Activated T-helper 17 cell treated with anti-CD3 and anti-CD28 coated beads, Interleukin-2, amount 50 U/mL, for 72 hours (primary cell): ENCODE data around the gene FAT4. TPM values are rescaled to one million over a fixed set of nuclear protein-coding genes. Genes with fewer than 3 reads are reported as not detected.

Source experiments
- ATAC-seq: fragments of 150-1000 bp; cut with Tn5 transposase; replicated peaks from 2 replicates; pipeline ENCODE4 v1.10.0; 2021; ENCODE audit warnings: mild to moderate bottlenecking, moderate library complexity
- H3K27ac Mint-ChIP-seq: one replicate; pipeline ENCODE4 v1.8.0; 2022; ENCODE audit warnings: mixed read lengths
- H3K27me3 Mint-ChIP-seq: one replicate; pipeline ENCODE4 v1.8.0; 2022; ENCODE audit warnings: mixed read lengths
- H3K36me3 Mint-ChIP-seq: one replicate; pipeline ENCODE4 v1.8.0; 2022; ENCODE audit warnings: low read depth, mild to moderate bottlenecking, mixed read lengths
- H3K4me1 Mint-ChIP-seq: one replicate; pipeline ENCODE4 v1.8.0; 2022; ENCODE audit warnings: mixed read lengths
- H3K4me3 Mint-ChIP-seq: one replicate; pipeline ENCODE4 v1.8.0; 2022; ENCODE audit warnings: mild to moderate bottlenecking, mixed read lengths
- H3K9me3 Mint-ChIP-seq: one replicate; pipeline ENCODE4 v1.8.0; 2022; ENCODE audit warnings: mixed read lengths
- total RNA-seq, 2 donors: library from RNA; stranded (reverse); gene quantifications; one replicate each; pipeline ENCODE4 v1.2.3, GENCODE V29; 2022

FAT4 gene
- total RNA-seq, 2 donors from 2014 or later = not detected

- Mint-ChIP-seq H3K9me3 (no peaks in the 10 kb centered on the region), H3K27me3 (no peaks in the 10 kb centered on the region), H3K4me3 (no peak overlapping the region), H3K36me3 (no peaks in the 10 kb centered on the region), H3K27ac (no peak overlapping the region), H3K4me1 (no peaks in the 10 kb centered on the region)
- no peak for ATAC-seq
Measured at GRCh38 chr4:125331116-125331515, 16.4 kb downstream of the FAT4 start.

GRCh38 chr4:125334926-125335325 is 20.2 kb downstream of the FAT4 start:
- ATAC-seq = no peak
- Mint-ChIP-seq H3K36me3 (no peaks in the 10 kb centered on the region), H3K27me3 (no peaks in the 10 kb centered on the region), H3K9me3 (no peaks in the 10 kb centered on the region), H3K27ac (no peak overlapping the region), H3K4me3 (no peak overlapping the region), H3K4me1 (no peaks in the 10 kb centered on the region)

- H3K9me3 Mint-ChIP-seq = no peaks in the 10 kb centered on the region
- no peaks in the 10 kb centered on the region for H3K36me3 Mint-ChIP-seq
- H3K27ac Mint-ChIP-seq = no peak overlapping the region
- no peak for ATAC-seq
- H3K4me1 Mint-ChIP-seq = no peaks in the 10 kb centered on the region
- no peaks in the 10 kb centered on the region for H3K27me3 Mint-ChIP-seq
- no peak overlapping the region for H3K4me3 Mint-ChIP-seq
Measured at GRCh38 chr4:125338814-125339213, 24.1 kb downstream of the FAT4 start.

- H3K27me3 Mint-ChIP-seq = no peaks in the 10 kb centered on the region
- H3K9me3 Mint-ChIP-seq = no peaks in the 10 kb centered on the region
- H3K4me3 Mint-ChIP-seq = no peak overlapping the region
- H3K4me1 Mint-ChIP-seq = no peaks in the 10 kb centered on the region
- ATAC-seq = no peak
- H3K36me3 Mint-ChIP-seq = no peaks in the 10 kb centered on the region
- no peak overlapping the region for H3K27ac Mint-ChIP-seq
Measured at GRCh38 chr4:125344198-125344597, 29.4 kb downstream of the FAT4 start.

GRCh38 chr4:125346616-125347015 is 31.9 kb downstream of the FAT4 start:
- Mint-ChIP-seq H3K27ac (no peak overlapping the region), H3K4me3 (no peak overlapping the region), H3K36me3 (no peaks in the 10 kb centered on the region), H3K9me3 (no peaks in the 10 kb centered on the region), H3K4me1 (no peaks in the 10 kb centered on the region), H3K27me3 (no peaks in the 10 kb centered on the region)
- no peak for ATAC-seq

GRCh38 chr4:125350470-125351135 is 35.8 kb downstream of the FAT4 start:
- Mint-ChIP-seq H3K27ac (no peak overlapping the region), H3K36me3 (no peaks in the 10 kb centered on the region), H3K4me1 (no peaks in the 10 kb centered on the region), H3K4me3 (no peak overlapping the region), H3K27me3 (no peaks in the 10 kb centered on the region), H3K9me3 (no peaks in the 10 kb centered on the region)
- no peak for ATAC-seq

GRCh38 chr4:125352521-125352920 is 37.8 kb downstream of the FAT4 start:
- no peaks in the 10 kb centered on the region for H3K4me1 Mint-ChIP-seq
- H3K27ac Mint-ChIP-seq = no peak overlapping the region
- H3K9me3 Mint-ChIP-seq = no peaks in the 10 kb centered on the region
- ATAC-seq = no peak
- no peaks in the 10 kb centered on the region for H3K27me3 Mint-ChIP-seq
- H3K4me3 Mint-ChIP-seq = no peak overlapping the region
- H3K36me3 Mint-ChIP-seq = no peaks in the 10 kb centered on the region

- no peak for ATAC-seq
- no peaks in the 10 kb centered on the region for H3K27me3 Mint-ChIP-seq
- H3K4me1 Mint-ChIP-seq = no peaks in the 10 kb centered on the region
- no peak overlapping the region for H3K4me3 Mint-ChIP-seq
- H3K27ac Mint-ChIP-seq = no peak overlapping the region
- H3K36me3 Mint-ChIP-seq = no peaks in the 10 kb centered on the region
- H3K9me3 Mint-ChIP-seq = no peaks in the 10 kb centered on the region
Measured at GRCh38 chr4:125353131-125353530, 38.4 kb downstream of the FAT4 start.

GRCh38 chr4:125355791-125356190 is 41.0 kb downstream of the FAT4 start:
- Mint-ChIP-seq H3K9me3 (no peaks in the 10 kb centered on the region), H3K4me1 (no peaks in the 10 kb centered on the region), H3K27ac (no peak overlapping the region), H3K27me3 (no peaks in the 10 kb centered on the region), H3K36me3 (no peaks in the 10 kb centered on the region), H3K4me3 (no peak overlapping the region)
- ATAC-seq = no peak

GRCh38 chr4:125357675-125358074 is 42.9 kb downstream of the FAT4 start:
- Mint-ChIP-seq H3K27me3 (no peaks in the 10 kb centered on the region), H3K36me3 (no peaks in the 10 kb centered on the region), H3K9me3 (no peaks in the 10 kb centered on the region), H3K4me1 (no peaks in the 10 kb centered on the region), H3K4me3 (no peak overlapping the region), H3K27ac (no peak overlapping the region)
- ATAC-seq = no peak

- no peaks in the 10 kb centered on the region for H3K36me3 Mint-ChIP-seq
- no peak overlapping the region for H3K4me3 Mint-ChIP-seq
- no peaks in the 10 kb centered on the region for H3K4me1 Mint-ChIP-seq
- no peaks in the 10 kb centered on the region for H3K9me3 Mint-ChIP-seq
- H3K27me3 Mint-ChIP-seq = no peaks in the 10 kb centered on the region
- H3K27ac Mint-ChIP-seq = no peak overlapping the region
- no peak for ATAC-seq
Measured at GRCh38 chr4:125358453-125358852, 43.7 kb downstream of the FAT4 start.

GRCh38 chr4:125359363-125359762 is 44.6 kb downstream of the FAT4 start:
- Mint-ChIP-seq H3K27me3 (no peaks in the 10 kb centered on the region), H3K36me3 (no peaks in the 10 kb centered on the region), H3K4me1 (no peaks in the 10 kb centered on the region), H3K27ac (no peak overlapping the region), H3K4me3 (no peak overlapping the region), H3K9me3 (no peaks in the 10 kb centered on the region)
- no peak for ATAC-seq

GRCh38 chr4:125359960-125360634 is 45.3 kb downstream of the FAT4 start:
- Mint-ChIP-seq H3K27me3 (no peaks in the 10 kb centered on the region), H3K4me1 (no peaks in the 10 kb centered on the region), H3K27ac (no peak overlapping the region), H3K4me3 (no peak overlapping the region), H3K9me3 (no peaks in the 10 kb centered on the region), H3K36me3 (no peaks in the 10 kb centered on the region)
- no peak for ATAC-seq

GRCh38 chr4:125360727-125361126 is 46.0 kb downstream of the FAT4 start:
- H3K9me3 Mint-ChIP-seq = no peaks in the 10 kb centered on the region
- ATAC-seq = no peak
- H3K36me3 Mint-ChIP-seq = no peaks in the 10 kb centered on the region
- H3K27ac Mint-ChIP-seq = no peak overlapping the region
- no peaks in the 10 kb centered on the region for H3K4me1 Mint-ChIP-seq
- no peak overlapping the region for H3K4me3 Mint-ChIP-seq
- no peaks in the 10 kb centered on the region for H3K27me3 Mint-ChIP-seq
